HG02571 (cell line): ENCODE measurements around the gene IFT88.

ENCODE experiments used
- ATAC-seq: cut with Tn5 transposase; IDR thresholded peaks from one replicate; pipeline ENCODE4 v1.9.1; 2021; ENCODE audit warnings: mild to moderate bottlenecking, moderate library complexity; ENCODE audit not compliant: unreplicated experiment

IFT88 gene

DNA sequence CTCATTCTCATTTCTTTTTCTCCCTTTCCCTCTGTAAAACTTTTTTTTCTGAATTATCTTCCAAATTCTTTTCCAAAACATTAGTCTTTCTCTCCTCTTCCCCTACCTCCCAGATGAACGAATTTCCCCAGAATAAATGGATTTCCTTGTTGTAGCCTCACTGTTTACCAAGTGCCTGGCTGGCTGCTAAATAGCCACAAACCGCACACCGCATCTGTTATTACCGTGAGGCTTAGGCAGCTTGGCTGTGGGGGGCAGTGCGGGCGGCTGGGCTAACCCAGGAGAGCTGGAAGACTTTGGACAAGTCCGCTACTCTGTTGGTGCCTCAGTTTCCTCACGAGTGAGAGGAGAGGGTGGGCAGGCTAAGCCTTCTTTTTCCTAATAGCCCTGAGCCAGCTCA is 147.2 kb downstream of the IFT88 start:
- no peak for ATAC-seq

DNA sequence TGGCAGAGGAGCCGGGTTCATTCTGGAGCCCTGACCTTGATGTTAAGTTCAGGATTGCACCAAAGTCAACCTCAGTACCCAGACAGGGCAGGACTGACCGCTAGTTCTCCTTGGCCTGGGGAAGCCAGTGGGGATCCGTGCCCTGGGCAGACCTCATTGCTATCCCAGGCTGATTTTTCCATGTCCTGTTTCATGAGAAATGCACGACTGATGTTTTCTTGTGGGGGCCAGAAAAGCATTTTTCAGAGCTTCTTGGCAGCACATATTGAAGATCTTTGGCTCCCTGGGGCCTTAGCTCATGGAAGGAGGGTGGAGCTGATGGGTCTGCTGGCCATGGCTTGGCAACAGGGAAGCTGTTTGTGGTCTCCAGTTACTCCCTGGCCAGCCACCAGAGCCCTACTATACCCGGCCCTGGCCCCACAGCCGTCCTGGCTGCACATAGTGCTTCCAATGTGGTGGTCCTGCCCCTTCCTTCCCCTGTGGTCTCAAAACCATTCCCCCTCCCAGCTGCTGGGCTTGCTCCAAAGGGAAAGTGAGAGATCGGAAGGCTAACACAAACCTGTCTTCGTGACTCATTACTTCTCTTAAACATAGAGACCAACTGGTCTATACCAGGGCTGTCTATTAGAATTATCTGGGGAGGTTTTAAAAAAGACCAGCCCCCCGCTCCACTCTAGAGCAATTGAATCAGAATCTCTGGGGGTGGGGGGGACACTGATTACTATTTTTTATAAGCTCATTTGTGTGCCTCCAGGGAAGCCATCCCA is 147.8 kb downstream of the IFT88 start:
- no peak for ATAC-seq

DNA sequence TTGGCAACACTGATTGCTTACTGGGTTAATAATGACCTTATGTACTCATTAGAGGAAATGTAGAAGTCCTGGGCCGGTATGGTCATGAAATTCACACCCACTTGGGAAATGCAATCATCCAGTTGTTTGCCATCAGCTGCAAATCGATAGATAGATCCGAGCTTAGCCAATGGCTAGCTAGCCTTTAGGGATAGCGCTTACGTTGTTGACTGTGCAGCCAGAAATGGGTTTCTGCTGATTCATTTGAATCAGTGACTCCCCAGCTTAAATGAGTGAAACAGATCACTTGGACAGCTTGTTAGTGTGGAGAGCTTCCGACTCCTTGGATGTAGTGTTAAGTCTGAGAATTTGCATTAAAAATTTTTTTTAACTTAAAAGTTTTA is 148.4 kb downstream of the IFT88 start:
- ATAC-seq: no peak

DNA sequence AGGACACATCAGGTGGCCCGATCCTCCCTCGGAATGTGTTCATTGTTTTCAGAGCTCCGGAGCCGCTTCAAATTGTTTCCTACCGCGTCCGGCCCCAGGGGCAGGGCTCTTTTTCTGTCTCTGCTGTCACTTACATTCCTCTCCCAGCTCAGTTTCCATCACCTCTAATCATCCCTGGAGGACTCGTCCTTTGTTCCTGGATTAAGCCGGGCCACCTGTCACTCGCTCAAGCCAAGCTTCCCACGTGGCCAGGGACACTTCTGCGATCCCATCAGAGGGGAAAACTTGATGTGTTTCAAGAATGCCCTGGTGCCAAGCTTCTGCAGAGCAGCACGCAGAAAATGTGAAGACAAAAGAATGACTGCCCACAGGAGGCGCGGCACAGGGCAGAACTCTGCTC is 150.0 kb downstream of the IFT88 start:
- ATAC-seq: no peak

DNA sequence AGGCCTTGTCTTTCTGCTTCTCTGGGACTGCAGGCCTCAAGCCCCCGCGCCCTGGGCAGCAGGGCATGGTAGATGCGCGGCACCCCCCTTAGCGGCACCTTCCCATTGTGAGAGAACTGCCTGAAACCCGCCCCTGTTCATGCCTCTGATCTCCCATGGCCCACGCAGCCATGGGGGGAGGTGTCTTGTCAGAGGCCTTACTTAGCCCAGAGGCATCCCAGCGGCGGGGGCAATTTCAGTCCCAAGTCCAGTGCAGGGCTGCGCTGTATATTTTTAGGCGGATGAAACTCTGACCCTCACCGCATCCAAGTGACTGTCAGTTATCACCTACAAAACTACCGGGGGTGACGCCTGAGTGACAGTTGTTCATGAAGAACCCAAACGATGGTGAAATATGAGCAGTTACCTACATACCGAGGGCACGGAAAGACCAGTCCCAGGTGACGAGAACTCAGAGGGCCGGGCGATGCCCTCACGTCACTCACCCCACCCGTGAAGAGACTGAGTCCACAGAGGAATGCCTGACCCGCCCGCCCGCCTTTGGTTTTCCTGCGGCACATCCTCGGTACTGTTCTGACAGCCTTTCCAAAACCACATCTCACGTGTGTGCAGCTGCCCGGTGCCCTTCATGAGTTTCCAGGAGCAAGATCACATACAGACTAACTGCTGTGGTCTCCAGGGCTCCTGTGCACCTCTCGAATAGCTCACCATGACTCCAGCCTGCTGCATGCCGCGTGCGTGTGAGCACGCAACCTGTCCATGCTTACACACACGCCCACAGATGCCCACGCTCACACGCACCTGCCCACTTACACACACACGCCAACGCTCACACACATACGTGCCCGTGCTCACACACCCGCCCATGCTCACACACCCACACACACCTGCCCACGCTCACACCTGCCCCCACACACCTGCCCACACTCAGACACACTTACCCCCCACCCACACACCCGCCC is 150.9 kb downstream of the IFT88 start:
- no peak for ATAC-seq

DNA sequence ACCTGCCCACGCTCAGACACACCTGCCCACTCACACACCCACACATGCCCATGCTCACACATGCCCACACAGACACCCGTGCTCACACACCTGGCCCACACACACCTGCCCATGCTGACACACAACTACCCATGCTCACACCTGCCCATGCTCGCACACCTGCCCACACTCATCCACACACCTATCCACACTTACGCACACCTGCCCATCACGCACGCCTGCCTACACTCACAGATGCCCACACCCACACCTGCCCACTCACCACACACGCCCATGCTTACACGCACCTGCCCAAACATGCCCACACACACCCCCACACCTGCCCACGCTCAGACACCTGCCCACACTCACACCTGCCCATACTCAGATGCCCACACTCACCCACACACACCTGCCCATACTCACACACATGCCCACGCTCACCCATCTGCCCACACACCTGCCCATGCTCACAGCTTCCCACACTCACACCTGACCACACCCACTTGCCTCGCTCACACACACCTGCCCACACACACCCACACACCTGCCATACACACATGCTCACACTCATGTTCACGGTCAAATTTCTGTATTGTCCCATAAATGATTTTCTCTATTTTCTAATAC is 152.1 kb downstream of the IFT88 start:
- no peak for ATAC-seq

DNA sequence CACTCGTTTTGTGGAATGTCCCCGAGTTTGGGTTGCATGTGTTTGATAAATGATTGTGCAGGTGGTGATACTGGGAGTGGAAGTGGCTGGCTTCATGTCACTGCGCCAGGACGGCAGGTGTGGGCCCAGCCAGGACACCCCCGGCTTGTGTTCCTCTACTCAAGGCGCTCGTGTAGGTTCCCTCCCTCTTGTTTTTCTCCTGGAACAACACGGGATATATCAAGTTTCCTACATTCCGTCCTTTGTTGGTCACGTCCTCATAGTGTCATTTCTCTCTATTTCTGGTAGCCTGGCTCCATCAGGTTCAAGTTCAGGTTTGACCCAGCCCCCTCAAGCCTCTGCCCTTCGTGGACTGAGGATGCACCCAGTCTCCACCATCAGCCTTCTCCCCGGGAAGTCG is 152.8 kb downstream of the IFT88 start:
- ATAC-seq: no peak

DNA sequence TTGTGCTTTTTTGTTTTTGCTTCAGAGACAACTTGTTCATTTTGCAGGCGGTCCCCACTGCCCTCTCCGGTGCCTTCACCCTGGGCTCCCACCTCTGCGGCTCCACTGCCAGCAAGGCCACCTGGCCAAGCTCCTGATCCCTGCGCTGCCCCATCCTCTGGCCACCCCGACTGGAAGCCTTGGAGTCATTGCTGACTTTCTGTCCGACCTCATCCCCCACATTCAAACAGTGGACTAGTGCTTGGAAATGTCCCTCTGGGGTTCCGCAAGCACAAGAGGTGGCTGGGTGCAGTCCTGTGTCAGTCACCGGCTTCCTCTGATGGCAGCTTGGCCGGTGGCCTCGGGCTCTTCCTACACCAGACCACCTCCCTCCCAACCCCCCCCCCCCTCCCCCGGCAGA is 153.5 kb downstream of the IFT88 start:
- no peak for ATAC-seq

DNA sequence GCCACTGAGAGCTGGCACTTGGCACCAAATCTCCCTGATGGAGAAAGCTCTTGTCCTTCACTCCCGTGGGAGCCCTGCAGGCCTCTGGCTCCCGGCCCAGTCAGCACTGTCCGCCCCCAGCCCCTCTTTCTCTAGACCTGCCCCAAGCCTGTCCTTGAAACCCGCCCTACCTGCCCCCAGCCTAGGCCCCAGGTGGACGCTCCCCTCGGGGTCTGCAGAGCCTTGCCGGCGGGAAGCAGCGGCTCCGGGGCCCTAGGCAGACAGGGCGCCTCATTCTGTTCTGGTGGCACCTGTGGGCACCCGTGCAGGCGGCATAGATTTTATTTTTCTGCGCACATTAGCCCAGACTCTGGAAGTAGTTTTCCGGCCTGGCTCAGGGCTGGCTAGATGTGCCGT is 154.1 kb downstream of the IFT88 start:
- ATAC-seq: no peak

DNA sequence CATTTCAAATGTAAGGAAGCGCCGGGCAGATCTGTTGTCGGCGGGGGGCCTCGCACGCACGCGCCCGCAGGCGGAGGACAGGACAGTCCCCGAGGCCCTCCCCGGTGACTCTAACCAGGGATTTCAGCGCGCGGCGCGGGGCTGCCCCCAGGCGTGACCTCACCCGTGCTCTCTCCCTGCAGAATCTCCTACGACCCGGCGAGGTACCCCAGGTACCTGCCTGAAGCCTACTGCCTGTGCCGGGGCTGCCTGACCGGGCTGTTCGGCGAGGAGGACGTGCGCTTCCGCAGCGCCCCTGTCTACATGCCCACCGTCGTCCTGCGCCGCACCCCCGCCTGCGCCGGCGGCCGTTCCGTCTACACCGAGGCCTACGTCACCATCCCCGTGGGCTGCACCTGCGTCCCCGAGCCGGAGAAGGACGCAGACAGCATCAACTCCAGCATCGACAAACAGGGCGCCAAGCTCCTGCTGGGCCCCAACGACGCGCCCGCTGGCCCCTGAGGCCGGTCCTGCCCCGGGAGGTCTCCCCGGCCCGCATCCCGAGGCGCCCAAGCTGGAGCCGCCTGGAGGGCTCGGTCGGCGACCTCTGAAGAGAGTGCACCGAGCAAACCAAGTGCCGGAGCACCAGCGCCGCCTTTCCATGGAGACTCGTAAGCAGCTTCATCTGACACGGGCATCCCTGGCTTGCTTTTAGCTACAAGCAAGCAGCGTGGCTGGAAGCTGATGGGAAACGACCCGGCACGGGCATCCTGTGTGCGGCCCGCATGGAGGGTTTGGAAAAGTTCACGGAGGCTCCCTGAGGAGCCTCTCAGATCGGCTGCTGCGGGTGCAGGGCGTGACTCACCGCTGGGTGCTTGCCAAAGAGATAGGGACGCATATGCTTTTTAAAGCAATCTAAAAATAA is 154.7 kb downstream of the IFT88 start:
- ATAC-seq: no peak

DNA sequence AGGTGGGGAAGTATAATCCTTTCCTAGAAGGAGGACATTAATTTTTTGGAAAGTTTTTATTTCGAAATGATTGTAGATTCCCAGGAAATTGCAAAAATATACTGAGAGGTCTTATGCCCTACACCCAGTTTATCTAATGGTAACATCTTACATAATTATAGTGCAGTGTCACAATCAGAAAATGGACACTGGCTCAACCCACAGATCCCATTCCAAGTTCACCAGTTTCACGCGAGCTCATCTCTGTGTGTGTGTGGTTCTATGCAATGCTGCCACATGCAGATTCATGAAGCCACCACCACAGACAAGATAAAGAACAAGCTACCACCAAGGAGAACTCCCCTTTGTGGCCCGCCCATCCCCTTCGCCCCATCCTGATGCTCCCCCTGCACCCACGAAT is 160.9 kb downstream of the IFT88 start:
- ATAC-seq: no peak

DNA sequence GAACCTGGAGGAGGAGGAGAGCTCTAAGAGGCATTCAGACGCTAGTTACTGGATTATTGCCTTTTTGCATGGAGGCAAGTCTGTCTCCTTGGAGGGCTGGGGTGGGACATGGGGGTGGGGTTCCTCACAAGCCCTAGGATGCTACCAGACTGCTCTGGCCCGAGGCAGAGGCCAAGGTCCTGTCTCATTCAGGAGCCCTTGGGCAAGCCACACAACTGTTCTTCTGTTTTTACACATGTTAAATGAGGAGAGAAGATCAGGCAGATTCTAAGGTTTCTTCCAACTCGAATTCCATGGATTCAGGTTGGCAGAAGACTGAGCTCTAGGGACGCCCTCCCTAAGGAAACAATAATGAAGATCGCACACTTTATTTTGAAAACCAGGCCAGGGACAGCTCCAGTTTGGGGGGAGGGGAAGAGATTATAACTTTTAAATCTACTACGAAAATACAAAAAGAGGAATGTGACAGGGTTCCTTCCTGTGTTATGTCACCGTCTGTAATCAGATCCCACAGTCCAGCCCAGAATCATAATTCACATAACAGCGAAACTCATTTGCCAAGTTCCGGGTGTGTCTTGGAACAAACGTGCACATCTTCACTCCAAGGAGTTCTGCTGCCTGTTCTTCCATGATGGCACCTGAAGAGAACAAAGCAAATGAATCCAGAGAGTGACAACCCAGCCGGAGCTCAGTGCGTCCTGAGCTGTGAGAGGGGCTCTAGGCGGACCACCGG is 161.8 kb downstream of the IFT88 start:
- ATAC-seq: no peak

DNA sequence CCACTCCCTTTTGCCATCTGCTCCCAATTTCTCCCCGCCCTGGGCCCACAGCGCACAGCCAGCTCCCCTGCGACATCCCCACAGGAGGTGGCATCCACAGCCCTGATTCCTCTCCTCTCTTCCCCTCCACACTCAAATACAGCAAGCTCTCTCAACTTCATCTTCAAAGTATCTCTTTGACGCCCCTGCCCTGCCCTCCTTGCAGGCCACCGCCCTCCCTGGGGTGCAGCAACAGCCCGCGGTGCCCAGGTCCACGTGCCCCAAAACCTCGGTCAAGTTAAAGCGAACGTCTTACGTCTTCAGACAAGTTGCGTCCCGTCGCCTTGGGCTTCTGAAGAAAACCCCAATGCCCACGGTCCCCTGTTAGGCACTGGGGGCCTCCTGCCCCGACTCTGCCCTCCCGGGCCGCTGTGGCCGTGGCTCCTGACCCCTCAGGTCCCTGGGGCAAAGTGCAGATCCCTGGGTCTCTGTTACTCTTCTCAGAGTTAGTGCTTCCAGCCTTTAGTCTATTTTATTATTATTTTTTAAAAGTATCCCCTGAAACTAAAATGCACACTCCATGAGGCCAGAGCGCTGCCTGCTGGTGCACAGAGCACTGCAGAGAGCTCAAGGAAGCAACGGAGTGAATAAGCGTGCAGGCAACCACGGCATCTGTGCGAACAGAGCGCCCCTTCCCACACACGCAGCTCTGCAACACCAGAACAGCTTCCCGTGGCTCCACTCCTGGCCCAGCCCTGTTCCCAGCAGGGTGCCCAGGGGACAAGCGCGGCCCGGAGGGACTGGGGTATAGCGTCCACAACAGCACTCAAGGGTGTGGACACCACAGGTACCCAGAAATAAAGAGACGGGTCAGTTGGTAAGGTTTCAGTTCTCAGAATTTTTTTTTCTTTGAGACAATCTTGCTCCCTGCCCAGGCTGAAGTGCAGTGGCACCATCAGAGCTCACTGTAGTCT is 163.0 kb downstream of the IFT88 start:
- no peak for ATAC-seq

DNA sequence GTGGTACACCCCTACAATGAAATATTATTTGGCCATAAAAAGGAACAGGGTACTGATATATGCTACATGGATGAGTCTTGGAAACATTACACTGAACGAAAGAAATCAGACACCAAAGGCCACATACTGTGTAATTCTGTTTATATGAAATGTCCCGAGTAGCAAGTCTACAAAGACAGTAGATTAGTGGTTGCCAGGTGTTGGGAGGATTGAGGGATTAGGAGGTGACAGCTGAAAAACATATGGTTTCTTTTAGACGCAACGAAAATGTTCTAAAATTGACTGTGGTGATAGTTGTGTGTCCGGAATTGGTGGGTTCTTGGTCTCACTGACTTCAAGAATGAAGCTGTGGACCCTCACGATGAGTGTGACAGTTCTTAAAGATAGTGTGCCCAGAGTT is 171.7 kb downstream of the IFT88 start:
- no peak for ATAC-seq

DNA sequence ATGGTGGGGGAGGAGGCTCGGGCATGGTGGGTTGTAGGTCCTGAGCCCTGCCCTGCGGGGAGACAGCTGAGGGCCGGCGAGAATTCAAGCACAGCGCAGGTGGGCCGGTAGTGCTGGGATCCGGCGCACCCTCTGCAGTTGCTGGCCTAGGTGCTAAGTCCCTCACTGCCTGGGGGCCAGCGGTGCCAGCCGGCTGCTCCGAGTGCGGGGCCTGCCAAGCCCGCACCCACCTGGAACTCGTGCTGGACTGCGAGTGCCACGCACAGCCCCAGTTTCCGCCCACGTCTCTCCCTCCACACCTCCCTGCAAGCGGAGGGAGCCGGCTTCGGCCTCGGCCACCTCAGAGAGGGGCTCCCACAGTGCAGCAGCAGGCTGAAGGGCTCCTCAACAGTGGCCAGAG is 173.1 kb downstream of the IFT88 start:
- no peak for ATAC-seq
